Measurements from ENCODE around the gene PAPOLG. TPM values are rescaled to one million over a fixed set of nuclear protein-coding genes. Genes with fewer than 3 reads are reported as not detected.

Gene PAPOLG
- total and polyA plus RNA-seq, 9 of the 15 experiments (the other 6 are each of a cell fraction or from before 2014, with no cell fraction given) = 3.9 to 16.3 (median 10.0) TPM

GRCh38 chr2:60808330-60808801 lies 52.3 kb downstream of the PAPOLG start (continued):
- TF ChIP-seq ZNF354B (CRISPR knock-in tag; IDR thresholded peaks at IDR 0.05) = no peak
- TF ChIP-seq, protein P1, sequence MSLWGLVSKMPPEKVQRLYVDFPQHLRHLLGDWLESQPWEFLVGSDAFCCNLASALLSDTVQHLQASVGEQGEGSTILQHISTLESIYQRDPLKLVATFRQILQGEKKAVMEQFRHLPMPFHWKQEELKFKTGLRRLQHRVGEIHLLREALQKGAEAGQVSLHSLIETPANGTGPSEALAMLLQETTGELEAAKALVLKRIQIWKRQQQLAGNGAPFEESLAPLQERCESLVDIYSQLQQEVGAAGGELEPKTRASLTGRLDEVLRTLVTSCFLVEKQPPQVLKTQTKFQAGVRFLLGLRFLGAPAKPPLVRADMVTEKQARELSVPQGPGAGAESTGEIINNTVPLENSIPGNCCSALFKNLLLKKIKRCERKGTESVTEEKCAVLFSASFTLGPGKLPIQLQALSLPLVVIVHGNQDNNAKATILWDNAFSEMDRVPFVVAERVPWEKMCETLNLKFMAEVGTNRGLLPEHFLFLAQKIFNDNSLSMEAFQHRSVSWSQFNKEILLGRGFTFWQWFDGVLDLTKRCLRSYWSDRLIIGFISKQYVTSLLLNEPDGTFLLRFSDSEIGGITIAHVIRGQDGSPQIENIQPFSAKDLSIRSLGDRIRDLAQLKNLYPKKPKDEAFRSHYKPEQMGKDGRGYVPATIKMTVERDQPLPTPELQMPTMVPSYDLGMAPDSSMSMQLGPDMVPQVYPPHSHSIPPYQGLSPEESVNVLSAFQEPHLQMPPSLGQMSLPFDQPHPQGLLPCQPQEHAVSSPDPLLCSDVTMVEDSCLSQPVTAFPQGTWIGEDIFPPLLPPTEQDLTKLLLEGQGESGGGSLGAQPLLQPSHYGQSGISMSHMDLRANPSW (CRISPR knock-in tag; IDR thresholded peaks at IDR 0.05) = peak; percentile 40; the same call in 1 of the 2 replicates
- peak; percentile 96 for TF ChIP-seq KLF1 (tag; IDR thresholded peaks at IDR 0.05)
- TF ChIP-seq RBM17 (IDR thresholded peaks at IDR 0.05; ENCODE audit: borderline replicate concordance, low read depth, low read length) = no peak
- TF ChIP-seq CBX8 (IDR thresholded peaks at IDR 0.05; ENCODE audit: borderline replicate concordance, extremely low read depth, low read depth, low read length, poor library complexity, severe bottlenecking) = no peak
- TF ChIP-seq TOE1 (IDR thresholded peaks at IDR 0.05; ENCODE audit: borderline replicate concordance) = 0 out of 2 replicates have a peak, but pooled peaks have one; percentile 34
- no peak for TF ChIP-seq TOE1 (CRISPR knock-in tag; IDR thresholded peaks at IDR 0.05; ENCODE audit: borderline replicate concordance, low read depth)
- TF ChIP-seq ZNF41 (CRISPR knock-in tag; conservative IDR thresholded peaks at IDR 0.05) = no peak
- no peak for TF ChIP-seq CBX1 (IDR thresholded peaks at IDR 0.05; ENCODE audit: low read depth)
- TF ChIP-seq PRPF4 (IDR thresholded peaks at IDR 0.05; ENCODE audit: insufficient read depth, low read depth, low read length, poor library complexity, severe bottlenecking) = no peak
- TF ChIP-seq, protein P2, sequence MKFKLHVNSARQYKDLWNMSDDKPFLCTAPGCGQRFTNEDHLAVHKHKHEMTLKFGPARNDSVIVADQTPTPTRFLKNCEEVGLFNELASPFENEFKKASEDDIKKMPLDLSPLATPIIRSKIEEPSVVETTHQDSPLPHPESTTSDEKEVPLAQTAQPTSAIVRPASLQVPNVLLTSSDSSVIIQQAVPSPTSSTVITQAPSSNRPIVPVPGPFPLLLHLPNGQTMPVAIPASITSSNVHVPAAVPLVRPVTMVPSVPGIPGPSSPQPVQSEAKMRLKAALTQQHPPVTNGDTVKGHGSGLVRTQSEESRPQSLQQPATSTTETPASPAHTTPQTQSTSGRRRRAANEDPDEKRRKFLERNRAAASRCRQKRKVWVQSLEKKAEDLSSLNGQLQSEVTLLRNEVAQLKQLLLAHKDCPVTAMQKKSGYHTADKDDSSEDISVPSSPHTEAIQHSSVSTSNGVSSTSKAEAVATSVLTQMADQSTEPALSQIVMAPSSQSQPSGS (CRISPR knock-in tag; IDR thresholded peaks at IDR 0.05) = no peak
- no peak for TF ChIP-seq PTRF (tag; IDR thresholded peaks at IDR 0.05)
- no peak for TF ChIP-seq NCOA6 (IDR thresholded peaks at IDR 0.05)
- TF ChIP-seq FOXM1 (IDR thresholded peaks at IDR 0.05; ENCODE audit: low read depth) = no peak
- no peak for TF ChIP-seq FOXM1 (CRISPR knock-in tag; IDR thresholded peaks at IDR 0.05; ENCODE audit: low read depth)
- TF ChIP-seq MYC (IDR thresholded peaks at IDR 0.05; ENCODE audit: low read depth, low read length) = peak; percentile 76
- no peak for TF ChIP-seq MYC (CRISPR knock-in tag; IDR thresholded peaks at IDR 0.05; ENCODE audit: borderline replicate concordance, low read depth)
- peak; percentile 38 for TF ChIP-seq NFYB (IDR thresholded peaks at IDR 0.05; ENCODE audit: extremely low read depth, insufficient read length)
- TF ChIP-seq HEY1 (CRISPR knock-in tag; IDR thresholded peaks at IDR 0.05; ENCODE audit: borderline replicate concordance) = no peak
- no peak for TF ChIP-seq LARP7 (IDR thresholded peaks at IDR 0.05)
- no peak for TF ChIP-seq SAP30 (IDR thresholded peaks at IDR 0.05; ENCODE audit: borderline replicate concordance, insufficient read depth, low read depth, low read length, poor library complexity, severe bottlenecking)
- TF ChIP-seq, protein P3, sequence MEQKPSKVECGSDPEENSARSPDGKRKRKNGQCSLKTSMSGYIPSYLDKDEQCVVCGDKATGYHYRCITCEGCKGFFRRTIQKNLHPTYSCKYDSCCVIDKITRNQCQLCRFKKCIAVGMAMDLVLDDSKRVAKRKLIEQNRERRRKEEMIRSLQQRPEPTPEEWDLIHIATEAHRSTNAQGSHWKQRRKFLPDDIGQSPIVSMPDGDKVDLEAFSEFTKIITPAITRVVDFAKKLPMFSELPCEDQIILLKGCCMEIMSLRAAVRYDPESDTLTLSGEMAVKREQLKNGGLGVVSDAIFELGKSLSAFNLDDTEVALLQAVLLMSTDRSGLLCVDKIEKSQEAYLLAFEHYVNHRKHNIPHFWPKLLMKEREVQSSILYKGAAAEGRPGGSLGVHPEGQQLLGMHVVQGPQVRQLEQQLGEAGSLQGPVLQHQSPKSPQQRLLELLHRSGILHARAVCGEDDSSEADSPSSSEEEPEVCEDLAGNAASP (IDR thresholded peaks at IDR 0.05) = no peak
